NCI-H2196 (cell line): ENCODE measurements around the gene C1orf185.
"Not testable (repeated sequence)": the region's sequence is repeated elsewhere in the genome, so short reads cannot be mapped to it uniquely, and the experiment has no call there.

Experiments
- DNase-seq: peaks from one replicate; lab custom pipeline; 2025; ENCODE audit not compliant: unreplicated experiment; lab: John Stamatoyannopoulos, UW

The C1orf185 gene

GRCh38 chr1:51133045-51133444 lies 31.0 kb downstream of the C1orf185 start:
- DNase-seq, result no peak

- not testable (repeated sequence) for DNase-seq
These were observed 35.7 kb downstream of the C1orf185 start for GRCh38 chr1:51137696-51138095.

GRCh38 chr1:51139474-51139873 lies 37.4 kb downstream of the C1orf185 start:
- no peak for DNase-seq

GRCh38 chr1:51147394-51147793 lies 45.4 kb downstream of the C1orf185 start:
- DNase-seq, result no peak

GRCh38 chr1:51154776-51155175 lies 52.7 kb downstream of the C1orf185 start:
- no peak for DNase-seq

GRCh38 chr1:51156752-51157151 lies 54.7 kb downstream of the C1orf185 start:
- DNase-seq, result no peak

GRCh38 chr1:51157395-51157794 lies 55.4 kb downstream of the C1orf185 start:
- DNase-seq, result no peak

GRCh38 chr1:51158263-51158662 lies 56.2 kb downstream of the C1orf185 start:
- no peak for DNase-seq

GRCh38 chr1:51162560-51162959 lies 60.5 kb downstream of the C1orf185 start:
- not testable (repeated sequence) for DNase-seq

GRCh38 chr1:51165540-51165939 lies 63.5 kb downstream of the C1orf185 start:
- no peak for DNase-seq

GRCh38 chr1:51168266-51168845 lies 66.3 kb downstream of the C1orf185 start:
- no peak for DNase-seq

GRCh38 chr1:51168936-51169335 lies 66.9 kb downstream of the C1orf185 start:
- DNase-seq, result no peak

- DNase-seq, result no peak
These were observed 68.3 kb downstream of the C1orf185 start for GRCh38 chr1:51170342-51170741.

GRCh38 chr1:51172811-51173210 lies 70.8 kb downstream of the C1orf185 start:
- no peak for DNase-seq

- DNase-seq, result no peak
These were observed 73.2 kb downstream of the C1orf185 start for GRCh38 chr1:51175278-51175677.

GRCh38 chr1:51177988-51178387 lies 76.0 kb downstream of the C1orf185 start:
- DNase-seq, result not testable (repeated sequence)

- DNase-seq, result no peak
These were observed 86.2 kb downstream of the C1orf185 start for GRCh38 chr1:51188230-51188629.

GRCh38 chr1:51189421-51190073 lies 87.5 kb downstream of the C1orf185 start:
- DNase-seq, result peak; percentile 77

GRCh38 chr1:51190961-51191360 lies 88.9 kb downstream of the C1orf185 start:
- DNase-seq, result no peak

GRCh38 chr1:51192213-51192843 lies 90.3 kb downstream of the C1orf185 start:
- peak; percentile 76 for DNase-seq

- DNase-seq, result no peak
These were observed 91.5 kb downstream of the C1orf185 start for GRCh38 chr1:51193564-51193963.
